NB4 (cell line): Measurements from ENCODE around the gene CFAP58.

ENCODE experiments used
- POLR2A ChIP-seq: IDR thresholded peaks from 2 replicates; pipeline ENCODE4 v1.6.1; 2011; ENCODE audit warnings: mild to moderate bottlenecking; ENCODE audit not compliant: insufficient read length; ENCODE audit errors: extremely low read depth
- TF ChIP-seq, protein P1 (sequence below): IDR thresholded peaks from one replicate; pipeline ENCODE4 v1.5.1; 2012; ENCODE audit warnings: low read depth, low read length

DNA sequence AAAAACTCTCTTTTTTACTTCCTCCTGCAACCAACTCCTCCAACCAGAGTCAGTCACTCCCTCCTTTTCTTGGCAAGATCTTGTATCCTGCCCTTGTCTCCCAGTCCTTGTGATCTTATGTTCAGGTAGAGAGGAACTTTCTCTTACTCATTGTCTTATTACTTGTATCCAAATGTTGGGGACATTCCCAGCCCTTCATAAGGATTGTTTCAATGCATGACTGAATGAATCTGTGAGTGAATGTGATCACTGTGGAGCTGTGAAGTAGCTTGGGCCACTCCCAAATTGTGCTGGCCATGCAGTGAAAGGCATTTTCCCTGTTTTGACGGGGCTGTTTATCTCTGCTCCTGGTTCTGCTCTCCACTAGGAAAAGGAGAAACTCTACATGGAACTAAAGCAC is 93.7 kb downstream of the CFAP58 start:
- TF ChIP-seq, protein P1, sequence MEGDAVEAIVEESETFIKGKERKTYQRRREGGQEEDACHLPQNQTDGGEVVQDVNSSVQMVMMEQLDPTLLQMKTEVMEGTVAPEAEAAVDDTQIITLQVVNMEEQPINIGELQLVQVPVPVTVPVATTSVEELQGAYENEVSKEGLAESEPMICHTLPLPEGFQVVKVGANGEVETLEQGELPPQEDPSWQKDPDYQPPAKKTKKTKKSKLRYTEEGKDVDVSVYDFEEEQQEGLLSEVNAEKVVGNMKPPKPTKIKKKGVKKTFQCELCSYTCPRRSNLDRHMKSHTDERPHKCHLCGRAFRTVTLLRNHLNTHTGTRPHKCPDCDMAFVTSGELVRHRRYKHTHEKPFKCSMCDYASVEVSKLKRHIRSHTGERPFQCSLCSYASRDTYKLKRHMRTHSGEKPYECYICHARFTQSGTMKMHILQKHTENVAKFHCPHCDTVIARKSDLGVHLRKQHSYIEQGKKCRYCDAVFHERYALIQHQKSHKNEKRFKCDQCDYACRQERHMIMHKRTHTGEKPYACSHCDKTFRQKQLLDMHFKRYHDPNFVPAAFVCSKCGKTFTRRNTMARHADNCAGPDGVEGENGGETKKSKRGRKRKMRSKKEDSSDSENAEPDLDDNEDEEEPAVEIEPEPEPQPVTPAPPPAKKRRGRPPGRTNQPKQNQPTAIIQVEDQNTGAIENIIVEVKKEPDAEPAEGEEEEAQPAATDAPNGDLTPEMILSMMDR: no peak
- TF ChIP-seq POLR2A: no peak
